ENCODE results near the gene NTMT2.

The NTMT2 gene

GRCh38 chr1:170198584-170198983 lies 52.8 kb downstream of the NTMT2 start:
- no peak for ATAC-seq
- TF ChIP-seq ZNF8 (CRISPR knock-in tag; IDR thresholded peaks at IDR 0.05) (no peak), CSDC2 (CRISPR knock-in tag; IDR thresholded peaks at IDR 0.05) (no peak), RARB (CRISPR knock-in tag; IDR thresholded peaks at IDR 0.05) (no peak), ZC3H10 (CRISPR knock-in tag; IDR thresholded peaks at IDR 0.05) (no peak), PATZ1 (CRISPR knock-in tag; IDR thresholded peaks at IDR 0.05; ENCODE audit: borderline replicate concordance) (no peak), GLIS3 (CRISPR knock-in tag; IDR thresholded peaks at IDR 0.05) (no peak), PPARA (CRISPR knock-in tag; IDR thresholded peaks at IDR 0.05; ENCODE audit: borderline replicate concordance) (no peak), ZNF70 (CRISPR knock-in tag; IDR thresholded peaks at IDR 0.05) (no peak), ZFP3 (CRISPR knock-in tag; IDR thresholded peaks at IDR 0.05) (no peak), OSR1 (CRISPR knock-in tag; IDR thresholded peaks at IDR 0.05) (no peak), ZNF565 (CRISPR knock-in tag; conservative IDR thresholded peaks at IDR 0.05; ENCODE audit: low read depth) (no peak), TCF4 (CRISPR knock-in tag; IDR thresholded peaks at IDR 0.05; ENCODE audit: borderline replicate concordance) (no peak), POU6F1 (CRISPR knock-in tag; IDR thresholded peaks at IDR 0.05; ENCODE audit: borderline replicate concordance, low read depth) (no peak), ISL1 (CRISPR knock-in tag; IDR thresholded peaks at IDR 0.05) (no peak), BACH2 (CRISPR knock-in tag; IDR thresholded peaks at IDR 0.05; ENCODE audit: borderline replicate concordance) (no peak), TOX (CRISPR knock-in tag; IDR thresholded peaks at IDR 0.05; ENCODE audit: borderline replicate concordance) (no peak), ARNTL (CRISPR knock-in tag; IDR thresholded peaks at IDR 0.05; ENCODE audit: borderline replicate concordance, low read depth) (no peak), SNAI2 (CRISPR knock-in tag; IDR thresholded peaks at IDR 0.05) (no peak)
- TF ChIP-seq, protein P1, sequence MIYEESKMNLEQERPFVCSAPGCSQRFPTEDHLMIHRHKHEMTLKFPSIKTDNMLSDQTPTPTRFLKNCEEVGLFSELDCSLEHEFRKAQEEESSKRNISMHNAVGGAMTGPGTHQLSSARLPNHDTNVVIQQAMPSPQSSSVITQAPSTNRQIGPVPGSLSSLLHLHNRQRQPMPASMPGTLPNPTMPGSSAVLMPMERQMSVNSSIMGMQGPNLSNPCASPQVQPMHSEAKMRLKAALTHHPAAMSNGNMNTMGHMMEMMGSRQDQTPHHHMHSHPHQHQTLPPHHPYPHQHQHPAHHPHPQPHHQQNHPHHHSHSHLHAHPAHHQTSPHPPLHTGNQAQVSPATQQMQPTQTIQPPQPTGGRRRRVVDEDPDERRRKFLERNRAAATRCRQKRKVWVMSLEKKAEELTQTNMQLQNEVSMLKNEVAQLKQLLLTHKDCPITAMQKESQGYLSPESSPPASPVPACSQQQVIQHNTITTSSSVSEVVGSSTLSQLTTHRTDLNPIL (CRISPR knock-in tag; IDR thresholded peaks at IDR 0.05; ENCODE audit: low read depth): no peak
- TF ChIP-seq, protein P2, sequence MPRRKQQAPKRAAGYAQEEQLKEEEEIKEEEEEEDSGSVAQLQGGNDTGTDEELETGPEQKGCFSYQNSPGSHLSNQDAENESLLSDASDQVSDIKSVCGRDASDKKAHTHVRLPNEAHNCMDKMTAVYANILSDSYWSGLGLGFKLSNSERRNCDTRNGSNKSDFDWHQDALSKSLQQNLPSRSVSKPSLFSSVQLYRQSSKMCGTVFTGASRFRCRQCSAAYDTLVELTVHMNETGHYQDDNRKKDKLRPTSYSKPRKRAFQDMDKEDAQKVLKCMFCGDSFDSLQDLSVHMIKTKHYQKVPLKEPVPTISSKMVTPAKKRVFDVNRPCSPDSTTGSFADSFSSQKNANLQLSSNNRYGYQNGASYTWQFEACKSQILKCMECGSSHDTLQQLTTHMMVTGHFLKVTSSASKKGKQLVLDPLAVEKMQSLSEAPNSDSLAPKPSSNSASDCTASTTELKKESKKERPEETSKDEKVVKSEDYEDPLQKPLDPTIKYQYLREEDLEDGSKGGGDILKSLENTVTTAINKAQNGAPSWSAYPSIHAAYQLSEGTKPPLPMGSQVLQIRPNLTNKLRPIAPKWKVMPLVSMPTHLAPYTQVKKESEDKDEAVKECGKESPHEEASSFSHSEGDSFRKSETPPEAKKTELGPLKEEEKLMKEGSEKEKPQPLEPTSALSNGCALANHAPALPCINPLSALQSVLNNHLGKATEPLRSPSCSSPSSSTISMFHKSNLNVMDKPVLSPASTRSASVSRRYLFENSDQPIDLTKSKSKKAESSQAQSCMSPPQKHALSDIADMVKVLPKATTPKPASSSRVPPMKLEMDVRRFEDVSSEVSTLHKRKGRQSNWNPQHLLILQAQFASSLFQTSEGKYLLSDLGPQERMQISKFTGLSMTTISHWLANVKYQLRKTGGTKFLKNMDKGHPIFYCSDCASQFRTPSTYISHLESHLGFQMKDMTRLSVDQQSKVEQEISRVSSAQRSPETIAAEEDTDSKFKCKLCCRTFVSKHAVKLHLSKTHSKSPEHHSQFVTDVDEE (CRISPR knock-in tag; IDR thresholded peaks at IDR 0.05): no peak

GRCh38 chr1:170200161-170200560 lies 54.4 kb downstream of the NTMT2 start:
- ATAC-seq: no peak
- TF ChIP-seq BACH2 (CRISPR knock-in tag; IDR thresholded peaks at IDR 0.05; ENCODE audit: borderline replicate concordance) (no peak), ARNTL (CRISPR knock-in tag; IDR thresholded peaks at IDR 0.05; ENCODE audit: borderline replicate concordance, low read depth) (no peak), PATZ1 (CRISPR knock-in tag; IDR thresholded peaks at IDR 0.05; ENCODE audit: borderline replicate concordance) (no peak), ZFP30 (CRISPR knock-in tag; IDR thresholded peaks at IDR 0.05) (no peak), ZFP3 (CRISPR knock-in tag; IDR thresholded peaks at IDR 0.05) (no peak), SNAI2 (CRISPR knock-in tag; IDR thresholded peaks at IDR 0.05) (no peak), ZNF70 (CRISPR knock-in tag; IDR thresholded peaks at IDR 0.05) (no peak), ISL1 (CRISPR knock-in tag; IDR thresholded peaks at IDR 0.05) (no peak), CSDC2 (CRISPR knock-in tag; IDR thresholded peaks at IDR 0.05) (no peak), ZC3H10 (CRISPR knock-in tag; IDR thresholded peaks at IDR 0.05) (no peak), GLIS3 (CRISPR knock-in tag; IDR thresholded peaks at IDR 0.05) (no peak), RARB (CRISPR knock-in tag; IDR thresholded peaks at IDR 0.05) (no peak), TCF4 (CRISPR knock-in tag; IDR thresholded peaks at IDR 0.05; ENCODE audit: borderline replicate concordance) (no peak), PPARA (CRISPR knock-in tag; IDR thresholded peaks at IDR 0.05; ENCODE audit: borderline replicate concordance) (no peak), TOX (CRISPR knock-in tag; IDR thresholded peaks at IDR 0.05; ENCODE audit: borderline replicate concordance) (no peak), CSRNP3 (CRISPR knock-in tag; IDR thresholded peaks at IDR 0.05) (no peak), ZNF8 (CRISPR knock-in tag; IDR thresholded peaks at IDR 0.05) (no peak)
- TF ChIP-seq, protein P2 (CRISPR knock-in tag; IDR thresholded peaks at IDR 0.05): no peak

Data from SK-N-SH treated with all-trans-retinoic acid at 6 μM for 48 hours (cell line).